OCI-LY3 (cell line): ENCODE measurements around the gene SPINDOC.

Experiments
- H2AFZ ChIP-seq: fragments of 200-600, 300-600 bp; shearing (Covaris generic); 2 replicates; pipeline ENCODE4 v1.6.0; 2014; ENCODE audit warnings: antibody characterized with exemption, low read depth, low read length
- H3K27ac ChIP-seq: fragments of 200-600, 300-600 bp; sonication (generic); 2 replicates; pipeline ENCODE4 v1.5.1; 2014; ENCODE audit warnings: mild to moderate bottlenecking, low read length, moderate library complexity, mixed read lengths
- H3K27me3 ChIP-seq: fragments of 200-600, 300-600 bp; sonication (generic); 2 replicates; pipeline ENCODE4 v1.6.1; 2014; ENCODE audit warnings: low read depth, low read length, mixed read lengths
- H3K36me3 ChIP-seq: fragments of 200-600, 300-600 bp; sonication (generic); replicated peaks from 2 replicates; pipeline ENCODE3; 2014; ENCODE audit warnings: low read depth, low read length, mixed read lengths
- H3K4me1 ChIP-seq: fragments of 300-600, 200-600 bp; sonication (generic); 2 replicates; pipeline ENCODE4 v1.6.1; 2014; ENCODE audit warnings: low read length, mixed read lengths
- H3K4me2 ChIP-seq: fragments of 200-600, 300-600 bp; sonication (generic); 2 replicates; pipeline ENCODE4 v1.6.1; 2014; ENCODE audit warnings: low read length, mixed read lengths
- H3K4me3 ChIP-seq: fragments of 300-600, 200-600 bp; sonication (generic); 2 replicates; pipeline ENCODE4 v1.5.1; 2014; ENCODE audit warnings: antibody characterized with exemption, mild to moderate bottlenecking, low read length, moderate library complexity
- H3K79me2 ChIP-seq: fragments of 300-600, 200-600 bp; shearing (Covaris generic); 2 replicates; pipeline ENCODE4 v1.6.1; 2014; ENCODE audit warnings: mild to moderate bottlenecking, low read length, mixed read lengths
- H3K9ac ChIP-seq: fragments of 300-600, 200-600 bp; shearing (Covaris generic); 2 replicates; pipeline ENCODE4 v1.6.0; 2014; ENCODE audit warnings: mild to moderate bottlenecking, low read length, moderate library complexity
- H3K9me3 ChIP-seq: fragments of 200-600, 300-600 bp; shearing (Covaris generic); 2 replicates; pipeline ENCODE4 v1.6.1; 2014; ENCODE audit warnings: low read length, mixed read lengths; ENCODE audit not compliant: insufficient read depth
- H4K20me1 ChIP-seq: fragments of 200-600, 300-600 bp; sonication (generic); 2 replicates; pipeline ENCODE4 v1.6.1; 2016; ENCODE audit warnings: low read length, mixed read lengths; ENCODE audit not compliant: insufficient read depth
- CTCF ChIP-seq: fragments of 200-600, 300-600 bp; sonication (generic); IDR thresholded peaks from 2 replicates; pipeline ENCODE4 v1.5.1; 2014; ENCODE audit warnings: antibody characterized with exemption, low read length, low read depth
- EZH2phosphoT487 ChIP-seq: fragments of 200-600 bp; shearing (Covaris generic); IDR thresholded peaks from 2 replicates; pipeline ENCODE4 v1.6.1; 2018; ENCODE audit warnings: antibody characterized with exemption, mixed run types, low read depth

The SPINDOC gene

GRCh38 chr11:63866211-63866610 lies 53.0 kb downstream of the SPINDOC start:
- Histone ChIP-seq H3K4me2 (peak overlapping the region; percentile 59), H3K36me3 (peaks cover 36% of the 10 kb centered on the region), H2AFZ (no peak overlapping the region), H3K27me3 (no peaks in the 10 kb centered on the region), H3K79me2 (peaks cover 72% of the 10 kb centered on the region), H3K4me3 (peak overlapping the region; percentile 18; the same call in 1 of the 2 replicates), H3K9me3 (no peaks in the 10 kb centered on the region), H3K27ac (peak overlapping the region; percentile 29), H3K9ac (no peak overlapping the region; the same call in 1 of the 2 replicates), H4K20me1 (peaks cover 69% of the 10 kb centered on the region), H3K4me1 (peaks cover 45% of the 10 kb centered on the region)
- TF ChIP-seq EZH2phosphoT487, result no peak
- TF ChIP-seq CTCF, result no peak

GRCh38 chr11:63867511-63867910 lies 54.3 kb downstream of the SPINDOC start:
- peaks cover 80% of the 10 kb centered on the region for H3K79me2 ChIP-seq
- H3K4me3 ChIP-seq, result no peak overlapping the region
- no peaks in the 10 kb centered on the region for H3K9me3 ChIP-seq
- no peaks in the 10 kb centered on the region for H3K27me3 ChIP-seq
- peaks cover 39% of the 10 kb centered on the region for H3K36me3 ChIP-seq
- H3K4me1 ChIP-seq, result peaks cover 56% of the 10 kb centered on the region
- peaks cover 78% of the 10 kb centered on the region for H4K20me1 ChIP-seq
- H3K9ac ChIP-seq, result no peak overlapping the region
- H3K27ac ChIP-seq, result no peak overlapping the region
- no peak overlapping the region for H2AFZ ChIP-seq
- H3K4me2 ChIP-seq, result no peak overlapping the region
- no peak for TF ChIP-seq CTCF
- no peak for TF ChIP-seq EZH2phosphoT487

- Histone ChIP-seq H3K9me3 (no peaks in the 10 kb centered on the region), H3K9ac (no peak overlapping the region), H2AFZ (no peak overlapping the region), H3K4me3 (no peak overlapping the region), H3K27me3 (no peaks in the 10 kb centered on the region), H3K4me1 (peaks cover 56% of the 10 kb centered on the region), H3K4me2 (no peak overlapping the region), H3K36me3 (peaks cover 37% of the 10 kb centered on the region), H4K20me1 (peaks cover 81% of the 10 kb centered on the region), H3K27ac (no peak overlapping the region), H3K79me2 (peaks cover 82% of the 10 kb centered on the region)
- no peak for TF ChIP-seq CTCF
- no peak for TF ChIP-seq EZH2phosphoT487
These were observed 55.3 kb downstream of the SPINDOC start for GRCh38 chr11:63868399-63869064.

GRCh38 chr11:63869171-63869591 lies 55.9 kb downstream of the SPINDOC start:
- no peak overlapping the region for H3K4me3 ChIP-seq
- H3K9me3 ChIP-seq, result no peaks in the 10 kb centered on the region
- H3K4me1 ChIP-seq, result peaks cover 56% of the 10 kb centered on the region
- H3K27ac ChIP-seq, result no peak overlapping the region
- H2AFZ ChIP-seq, result no peak overlapping the region
- H3K9ac ChIP-seq, result no peak overlapping the region
- peaks cover 87% of the 10 kb centered on the region for H4K20me1 ChIP-seq
- H3K27me3 ChIP-seq, result no peaks in the 10 kb centered on the region
- no peak for TF ChIP-seq EZH2phosphoT487
- no peak for TF ChIP-seq CTCF
- H3K79me2 ChIP-seq, result peaks cover 89% of the 10 kb centered on the region
- H3K36me3 ChIP-seq, result peaks cover 37% of the 10 kb centered on the region
- H3K4me2 ChIP-seq, result no peak overlapping the region
